Stimulated activated CD8-positive, alpha-beta memory T cell treated with anti-CD3 and anti-CD28 coated beads, Interleukin-12 subunit alpha, Interleukin-12 subunit beta, amount 100 ng/mL, for 24 hours (primary cell): ENCODE results near the gene ENC1.

Experiments used
- DNase-seq: peaks from one replicate; pipeline ENCODE4 v3.0.0-alpha.2; 2020; ENCODE audit errors: extremely low read depth

ENC1 gene

GRCh38 chr5:74608736-74609601 lies 31.6 kb downstream of the ENC1 start:
- DNase-seq, result no peak

- no peak for DNase-seq
These were observed 34.8 kb downstream of the ENC1 start for GRCh38 chr5:74605759-74606158.

GRCh38 chr5:74603376-74603775 lies 37.2 kb downstream of the ENC1 start:
- DNase-seq, result no peak

GRCh38 chr5:74599148-74599547 lies 41.4 kb downstream of the ENC1 start:
- no peak for DNase-seq

- no peak for DNase-seq
These were observed 41.8 kb downstream of the ENC1 start for GRCh38 chr5:74598731-74599130.

- DNase-seq, result no peak
These were observed 43.6 kb downstream of the ENC1 start for GRCh38 chr5:74596927-74597326.

- no peak for DNase-seq
These were observed 45.2 kb downstream of the ENC1 start for GRCh38 chr5:74595143-74595925.

GRCh38 chr5:74594137-74595040 lies 46.1 kb downstream of the ENC1 start:
- DNase-seq, result no peak

GRCh38 chr5:74589204-74590056 lies 51.1 kb downstream of the ENC1 start:
- DNase-seq, result no peak

GRCh38 chr5:74588415-74588814 lies 52.1 kb downstream of the ENC1 start:
- no peak for DNase-seq

- no peak for DNase-seq
These were observed 52.6 kb downstream of the ENC1 start for GRCh38 chr5:74587890-74588289.

GRCh38 chr5:74587300-74587699 lies 53.2 kb downstream of the ENC1 start:
- DNase-seq, result no peak

- no peak for DNase-seq
These were observed 53.7 kb downstream of the ENC1 start for GRCh38 chr5:74586856-74587255.

- DNase-seq, result no peak
These were observed 57.7 kb downstream of the ENC1 start for GRCh38 chr5:74582853-74583252.

GRCh38 chr5:74581988-74582365 lies 58.6 kb downstream of the ENC1 start:
- DNase-seq, result no peak

GRCh38 chr5:74580729-74581109 lies 59.8 kb downstream of the ENC1 start:
- no peak for DNase-seq

- peak; percentile 34 for DNase-seq
These were observed 61.3 kb downstream of the ENC1 start for GRCh38 chr5:74579215-74579614.

- no peak for DNase-seq
These were observed 62.0 kb downstream of the ENC1 start for GRCh38 chr5:74578356-74579044.
